ENCODE measurements around the gene ARAP1. TPM values are rescaled to one million over a fixed set of nuclear protein-coding genes. Genes with fewer than 3 reads are reported as not detected.

ARAP1 gene
- total RNA-seq, 2 donors from 2014 or later = 74.0 to 83.8 TPM

GRCh38 chr11:72635933-72636332 lies 116.3 kb downstream of the ARAP1 start:
- DNase-seq (ENCODE audit: low spot score) = no peak
- no peaks in the 10 kb centered on the region for H3K27me3 ChIP-seq
- no peak overlapping the region for H3K4me3 ChIP-seq
- H3K4me1 ChIP-seq = peaks cover 0 to 73% of the 10 kb centered on the region in 2 donors
- H3K27ac ChIP-seq = peak overlapping the region; percentile 15 to 84
- no peaks in the 10 kb centered on the region for H3K36me3 ChIP-seq
- H3K9me3 ChIP-seq = no peaks in the 10 kb centered on the region
- TF ChIP-seq CTCF (IDR thresholded peaks at IDR 0.05) = no peak

- Histone ChIP-seq H3K27me3 (no peaks in the 10 kb centered on the region), H3K4me3 (no peak overlapping the region), H3K27ac (peak overlapping the region; percentile 15 to 84), H3K9me3 (no peaks in the 10 kb centered on the region), H3K36me3 (no peaks in the 10 kb centered on the region), H3K4me1 (peaks cover 0 to 78% of the 10 kb centered on the region in 2 donors)
- TF ChIP-seq CTCF (IDR thresholded peaks at IDR 0.05) = no peak
- no peak for DNase-seq (ENCODE audit: low spot score)
Observed at GRCh38 chr11:72635309-72635915, 116.8 kb downstream of the ARAP1 start.

Small RNA genes within 50 kb of the gene (microRNA-seq; reads per million reads assigned to microRNA genes)
- 0 reads per million in 2 donors for gene MIR4692 (ENCODE audit: borderline number of aligned reads in 2 of 2, borderline replicate concordance in 1 of 2)

Other genes starting within 250 kb of the ARAP1 start
- 10 to 100 TPM; 23.1 to 34.2 TPM for gene PDE2A, start 78.0 kb downstream of the ARAP1 start, total RNA-seq
- gene STARD10, start 41.6 kb upstream of the ARAP1 start, total RNA-seq = 100 to 1,000 TPM in 1 of 2 donors, 10 to 100 TPM in 1; 77.0 to 112 TPM
- 10 to 100 TPM in 1 of 2 donors, 1 to 10 TPM in 1; 9.0 to 10.0 TPM for gene ATG16L2, start 62.0 kb upstream of the ARAP1 start, total RNA-seq

All from right atrium auricular region (tissue), 2 donors.